GM12891 (cell line): ENCODE results near the gene TIE1.
"Not testable (repeated sequence)": the region's sequence is repeated elsewhere in the genome, so short reads cannot be mapped to it uniquely, and the experiment has no call there.

Experiments
- POLR2A ChIP-seq: IDR thresholded peaks from 2 replicates; pipeline ENCODE4 v1.6.1; 2011; ENCODE audit warnings: low read depth, low read length, control low read depth
- POLR2AphosphoS5 ChIP-seq: IDR thresholded peaks from 2 replicates; pipeline ENCODE4 v1.6.1; 2011; ENCODE audit warnings: low read depth, low read length, control low read depth
- SPI1 ChIP-seq: IDR thresholded peaks from 2 replicates; pipeline ENCODE4 v1.6.1; 2011; ENCODE audit warnings: low read depth, low read length, control low read depth
- TAF1 ChIP-seq: IDR thresholded peaks from 2 replicates; pipeline ENCODE4 v1.6.1; 2011; ENCODE audit warnings: low read depth, low read length, control low read depth

- TF ChIP-seq SPI1, POLR2A, POLR2AphosphoS5, TAF1: not testable (repeated sequence)
These were observed 69.0 kb downstream of the TIE1 start for GRCh38 chr1:43369779-43370178.
